Measurements from ENCODE around the gene RIC8A.

GRCh38 chr11:208917-209260 lies 1.4 kb downstream of the RIC8A start:
- TF ChIP-seq CTCF (conservative IDR thresholded peaks at IDR 0.05): no peak
- TF ChIP-seq ZFX (IDR thresholded peaks at IDR 0.05): peak; percentile 53; the same call in 1 of the 2 replicates

All from C4-2B (cell line).